OCI-M1 (cell line): ENCODE results near the gene UBE3A.
"Not testable (repeated sequence)": the region's sequence is repeated elsewhere in the genome, so short reads cannot be mapped to it uniquely, and the experiment has no call there.

ENCODE experiments used
- DNase-seq: peaks from one replicate; lab custom pipeline; 2025; lab: John Stamatoyannopoulos, UW

The UBE3A gene

GRCh38 chr15:25438601-25439368 lies at the start of gene UBE3A:
Gene UBE3A (minus strand): TSS chr15:25439024. CDS start chr15:25409107, 29,917 bp downstream.
- peak; percentile 94 for DNase-seq

DNA sequence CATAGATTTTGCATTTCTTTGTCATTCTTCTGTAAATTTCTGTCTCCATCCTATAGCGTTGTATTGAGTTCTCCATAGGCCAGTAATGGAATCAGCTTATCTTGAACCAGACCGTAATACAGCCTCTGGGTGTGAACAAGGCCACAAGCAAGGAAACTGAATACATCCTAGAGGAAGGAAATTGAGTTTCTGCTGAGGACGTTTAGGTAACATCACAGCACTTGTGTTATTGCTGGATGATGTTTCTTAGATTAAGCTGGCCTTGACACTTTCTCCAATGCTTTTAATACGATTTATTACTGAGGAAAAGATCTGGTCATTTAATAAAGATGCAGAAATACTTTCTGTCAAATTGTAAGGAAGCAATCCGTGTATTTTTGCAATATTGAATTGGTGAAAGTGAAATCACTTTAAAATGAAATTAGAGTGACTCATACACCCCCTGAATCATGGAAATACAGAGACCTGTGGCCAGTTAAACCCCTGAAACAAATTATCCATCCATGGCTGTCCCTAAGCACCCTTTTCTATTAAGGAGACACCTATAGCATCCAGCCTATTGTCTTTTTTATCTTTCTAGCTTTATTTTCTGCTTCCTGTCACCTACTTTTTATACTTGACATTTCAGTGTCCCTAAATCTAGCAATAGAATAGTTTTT lies 48.5 kb upstream of the UBE3A start:
- no peak for DNase-seq

GRCh38 chr15:25486051-25486450 lies 47.2 kb upstream of the UBE3A start:
- DNase-seq = no peak

- DNase-seq = peak; percentile 1
Observed at GRCh38 chr15:25481208-25481859, 42.5 kb upstream of the UBE3A start.

DNA sequence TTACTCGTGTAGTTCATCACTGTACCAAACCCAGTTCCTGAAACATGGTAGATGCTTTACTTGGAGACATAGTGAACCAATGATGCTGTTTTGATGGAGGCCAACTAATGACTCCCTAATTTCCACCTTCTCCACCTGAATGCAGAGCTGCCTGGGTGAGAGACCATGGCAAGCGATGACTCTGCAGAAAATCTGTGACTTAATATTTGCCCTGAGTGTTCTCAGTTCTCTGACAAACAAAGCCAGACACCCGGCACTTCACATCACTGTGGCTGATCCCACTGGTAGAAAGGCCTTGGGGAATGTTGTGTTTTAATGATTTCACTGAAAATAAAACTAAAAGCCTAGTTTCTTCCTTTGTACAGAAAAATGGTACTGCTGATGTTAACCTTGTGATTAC lies 39.5 kb upstream of the UBE3A start:
- DNase-seq = no peak

DNA sequence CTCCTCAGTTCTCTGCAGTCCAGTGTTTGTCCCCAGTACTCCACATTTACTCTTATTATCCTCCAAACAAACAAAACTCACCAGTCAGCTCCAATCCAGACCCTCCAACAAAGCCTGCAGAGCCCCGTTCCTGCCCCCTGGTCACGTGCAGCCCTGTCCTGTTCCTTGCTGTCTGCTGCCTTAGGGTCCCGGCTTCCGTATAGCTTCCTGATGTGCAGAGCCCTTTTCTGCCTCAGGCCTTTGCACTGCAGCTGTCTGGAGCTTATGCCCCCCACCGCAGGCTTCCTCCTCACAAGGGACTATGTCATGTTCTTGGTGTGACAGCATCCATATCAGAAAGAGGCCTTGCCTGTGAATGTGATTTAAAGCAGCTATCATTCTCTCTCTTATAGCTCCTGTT lies 39.0 kb upstream of the UBE3A start:
- no peak for DNase-seq

GRCh38 chr15:25474251-25474650 lies 35.4 kb upstream of the UBE3A start:
- no peak for DNase-seq

DNA sequence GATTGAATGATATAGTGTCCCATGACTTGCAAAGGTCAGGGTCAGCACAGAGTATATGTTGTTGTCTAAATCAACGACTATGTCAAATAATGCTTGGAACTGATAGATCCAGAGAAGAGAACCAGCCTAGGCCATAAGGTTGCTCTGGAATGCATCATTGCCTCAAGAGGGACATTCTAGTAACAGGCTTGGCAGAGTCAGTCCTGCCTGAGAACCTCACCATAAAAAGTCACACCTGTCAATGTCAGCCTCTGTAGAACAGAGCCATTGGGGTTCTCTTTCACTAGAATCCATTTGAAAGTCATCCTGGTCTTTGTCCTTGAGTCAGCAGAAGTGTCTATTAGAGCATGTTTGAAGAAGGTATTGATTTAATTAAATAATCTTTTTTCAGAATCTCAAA lies 31.4 kb upstream of the UBE3A start:
- DNase-seq = no peak

DNA sequence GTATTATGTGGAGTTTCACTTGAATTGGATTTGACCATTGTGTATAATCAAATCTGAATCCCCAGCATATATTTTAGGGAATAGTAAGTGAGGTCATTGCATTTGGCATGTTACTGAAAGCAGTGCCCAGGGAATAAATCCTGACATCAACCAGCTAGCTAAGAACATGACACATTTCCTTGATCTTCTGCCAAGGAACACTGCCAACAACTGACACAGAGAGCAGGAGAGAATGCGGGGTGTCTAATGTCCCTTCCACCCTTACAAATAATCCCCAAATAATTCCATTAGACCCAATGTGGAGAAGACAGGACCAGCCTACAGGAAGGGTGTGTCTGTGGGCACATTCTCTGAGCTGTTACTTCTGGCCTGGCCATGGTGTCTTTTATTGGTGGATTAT lies 30.6 kb upstream of the UBE3A start:
- DNase-seq = no peak

DNA sequence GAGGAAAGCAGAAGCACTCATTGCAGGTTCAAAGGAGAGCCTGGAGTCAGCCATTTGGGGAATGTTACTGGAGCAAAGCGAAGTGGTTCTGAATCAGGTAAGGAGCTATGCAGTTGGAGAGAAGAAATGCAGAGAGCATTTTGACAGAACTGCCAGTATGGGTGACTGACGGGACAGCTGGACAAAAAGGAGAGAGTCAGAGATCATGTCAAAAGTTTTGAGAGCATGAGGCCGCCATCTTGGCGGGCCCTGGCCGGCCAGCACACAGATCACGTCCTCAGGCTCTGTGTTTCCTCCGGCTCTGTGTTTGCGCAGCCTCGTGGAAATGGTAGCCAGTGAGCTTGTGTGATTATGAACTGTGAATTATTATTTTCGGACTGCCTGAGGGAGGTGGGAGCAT lies 29.8 kb upstream of the UBE3A start:
- no peak for DNase-seq

DNA sequence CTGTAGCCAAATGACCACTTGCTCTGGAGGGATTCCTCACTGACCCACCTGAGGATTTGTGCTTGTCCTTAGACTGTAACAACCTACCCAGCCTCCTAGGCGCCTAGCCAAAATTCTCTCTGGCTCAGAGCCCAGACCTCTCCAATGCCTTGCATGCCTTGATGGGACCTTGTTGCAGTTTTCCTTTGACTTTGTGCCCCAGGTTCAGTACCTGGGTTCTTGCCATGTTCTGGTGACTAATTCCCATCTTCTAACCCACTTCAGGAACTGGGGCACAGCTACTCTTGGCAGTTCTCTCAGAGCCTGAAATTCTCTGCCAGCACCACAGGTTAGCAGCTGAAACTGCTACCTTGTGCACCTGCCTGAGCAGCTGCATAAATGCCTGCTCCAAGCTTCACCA lies 27.0 kb upstream of the UBE3A start:
- no peak for DNase-seq

- DNase-seq = no peak
Observed at GRCh38 chr15:25464784-25465183, 26.0 kb upstream of the UBE3A start.

DNA sequence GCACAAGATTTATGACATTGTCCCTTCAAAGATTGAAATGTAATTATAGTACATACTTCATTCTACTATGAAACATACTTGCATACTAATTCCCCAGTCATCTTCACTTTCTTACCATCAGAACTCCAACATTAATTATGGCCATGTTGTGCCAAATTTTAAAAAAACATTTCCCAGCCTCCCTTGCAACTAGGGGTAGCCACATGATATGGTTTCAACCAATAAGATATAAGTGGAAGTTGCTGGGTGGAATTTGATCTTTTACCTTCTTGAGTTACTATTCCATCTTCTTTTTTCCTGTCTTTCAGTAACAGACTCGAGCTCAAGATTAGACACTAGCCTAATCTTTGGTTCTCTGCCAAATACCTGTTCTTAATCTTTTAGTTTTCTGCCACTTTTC lies 25.6 kb upstream of the UBE3A start:
- DNase-seq = no peak

- no peak for DNase-seq
Observed at GRCh38 chr15:25456196-25456595, 17.4 kb upstream of the UBE3A start.

DNA sequence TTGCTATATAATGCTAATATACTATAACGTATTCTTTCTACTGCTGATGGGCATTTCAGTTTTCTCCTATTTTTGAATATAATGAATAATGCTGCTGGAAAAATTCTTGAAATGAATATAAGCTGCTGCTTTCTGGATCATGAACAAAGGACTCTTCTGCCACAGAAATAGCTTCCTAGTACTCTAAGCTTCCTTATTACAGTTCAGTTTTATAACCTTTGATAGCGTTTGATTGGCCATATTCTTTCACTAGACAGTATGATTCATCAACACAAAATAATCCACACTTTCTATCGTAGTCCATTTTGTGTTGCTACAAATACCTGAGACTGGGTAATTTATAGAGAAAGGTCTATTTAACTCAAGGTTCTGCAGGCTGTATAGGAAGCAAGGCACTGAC lies 16.4 kb upstream of the UBE3A start:
- DNase-seq = no peak

GRCh38 chr15:25454771-25455170 lies 15.9 kb upstream of the UBE3A start:
- no peak for DNase-seq

GRCh38 chr15:25453246-25453645 lies 14.4 kb upstream of the UBE3A start:
- DNase-seq = not testable (repeated sequence)

- no peak for DNase-seq
Observed at GRCh38 chr15:25451501-25451900, 12.7 kb upstream of the UBE3A start.

- no peak for DNase-seq
Observed at GRCh38 chr15:25450163-25450562, 11.3 kb upstream of the UBE3A start.

- no peak for DNase-seq
Observed at GRCh38 chr15:25446076-25446475, 7.3 kb upstream of the UBE3A start.

DNA sequence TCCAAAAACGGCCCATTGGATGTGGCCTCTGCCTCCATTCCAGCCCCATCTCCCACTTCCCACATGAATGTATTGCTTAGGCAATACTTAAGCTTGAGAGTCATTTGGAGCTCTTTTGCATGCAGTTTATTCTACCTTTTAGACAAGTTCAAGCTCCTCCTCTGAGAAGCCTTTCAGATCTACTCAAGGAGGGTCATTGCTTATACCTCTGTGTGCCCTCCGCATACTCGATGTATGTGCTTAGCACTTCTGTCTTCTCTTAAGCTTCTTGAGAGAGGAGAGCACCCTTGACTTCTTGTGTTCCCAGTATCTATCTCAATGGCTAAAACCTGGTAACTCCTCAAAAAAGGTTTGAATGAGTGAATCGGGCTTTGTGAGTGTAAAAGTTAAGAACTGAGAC lies 6.6 kb upstream of the UBE3A start:
- no peak for DNase-seq

DNA sequence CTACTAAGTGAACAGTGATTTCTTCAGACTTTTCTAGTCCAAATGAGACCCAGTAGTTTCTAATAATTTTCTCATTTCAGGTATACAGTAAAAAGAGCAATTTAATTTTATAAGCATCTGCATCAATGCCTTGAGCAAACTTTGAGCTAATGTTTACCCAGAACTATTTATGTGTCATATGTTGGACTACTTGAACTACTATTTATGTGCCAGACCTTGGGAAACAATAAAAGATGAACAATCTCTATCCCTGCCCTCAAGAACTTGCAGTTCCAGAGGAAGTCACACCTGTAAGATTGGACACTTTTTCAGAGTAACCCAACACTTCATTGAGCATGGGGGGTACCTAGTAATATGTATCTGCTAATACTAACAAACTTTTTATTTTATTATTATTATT lies 2.3 kb upstream of the UBE3A start:
- DNase-seq = no peak

DNA sequence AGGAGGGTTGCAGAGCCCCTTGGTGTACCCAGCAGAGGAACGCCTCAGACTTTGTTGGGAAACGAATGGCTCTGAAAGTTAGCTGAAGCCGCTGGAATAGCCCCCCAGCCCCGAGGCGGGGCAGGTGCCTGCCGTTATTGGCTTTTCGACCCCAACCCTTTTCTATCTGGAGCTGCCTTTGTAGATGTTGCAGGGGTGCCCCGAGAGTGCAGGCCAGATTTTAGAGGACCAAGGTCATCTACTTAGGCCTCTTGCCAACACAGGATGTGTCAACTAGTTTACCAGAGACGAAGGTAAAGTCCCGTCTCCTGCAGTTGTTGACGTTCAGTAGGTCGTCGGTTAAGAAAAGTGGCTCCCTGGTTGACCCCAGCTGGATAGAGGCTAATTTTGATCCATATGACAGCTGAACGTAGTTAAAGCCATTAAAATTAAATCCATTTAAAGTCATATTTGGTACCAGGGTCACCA lies 579 bp upstream of the UBE3A start:
- peak; percentile 49 for DNase-seq
